Measurements from ENCODE around the gene PIK3R1.

PIK3R1 gene

GRCh38 chr5:68333649-68334552 is 118.3 kb downstream of the PIK3R1 start:
- no peak overlapping the region for H3K4me3 ChIP-seq (ENCODE audit: low read depth, low read length)
- TF ChIP-seq, protein P1, sequence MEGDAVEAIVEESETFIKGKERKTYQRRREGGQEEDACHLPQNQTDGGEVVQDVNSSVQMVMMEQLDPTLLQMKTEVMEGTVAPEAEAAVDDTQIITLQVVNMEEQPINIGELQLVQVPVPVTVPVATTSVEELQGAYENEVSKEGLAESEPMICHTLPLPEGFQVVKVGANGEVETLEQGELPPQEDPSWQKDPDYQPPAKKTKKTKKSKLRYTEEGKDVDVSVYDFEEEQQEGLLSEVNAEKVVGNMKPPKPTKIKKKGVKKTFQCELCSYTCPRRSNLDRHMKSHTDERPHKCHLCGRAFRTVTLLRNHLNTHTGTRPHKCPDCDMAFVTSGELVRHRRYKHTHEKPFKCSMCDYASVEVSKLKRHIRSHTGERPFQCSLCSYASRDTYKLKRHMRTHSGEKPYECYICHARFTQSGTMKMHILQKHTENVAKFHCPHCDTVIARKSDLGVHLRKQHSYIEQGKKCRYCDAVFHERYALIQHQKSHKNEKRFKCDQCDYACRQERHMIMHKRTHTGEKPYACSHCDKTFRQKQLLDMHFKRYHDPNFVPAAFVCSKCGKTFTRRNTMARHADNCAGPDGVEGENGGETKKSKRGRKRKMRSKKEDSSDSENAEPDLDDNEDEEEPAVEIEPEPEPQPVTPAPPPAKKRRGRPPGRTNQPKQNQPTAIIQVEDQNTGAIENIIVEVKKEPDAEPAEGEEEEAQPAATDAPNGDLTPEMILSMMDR (IDR thresholded peaks at IDR 0.05; ENCODE audit: low read depth, low read length, missing control alignments) = no peak
- no peak for DNase-seq (ENCODE audit: low read depth)

- no peak overlapping the region for H3K4me3 ChIP-seq (ENCODE audit: low read depth, low read length)
- TF ChIP-seq, protein P1 (IDR thresholded peaks at IDR 0.05; ENCODE audit: low read depth, low read length, missing control alignments) = no peak
- no peak for DNase-seq (ENCODE audit: low read depth)
Observed at GRCh38 chr5:68334553-68334886, 119.0 kb downstream of the PIK3R1 start.

DNA sequence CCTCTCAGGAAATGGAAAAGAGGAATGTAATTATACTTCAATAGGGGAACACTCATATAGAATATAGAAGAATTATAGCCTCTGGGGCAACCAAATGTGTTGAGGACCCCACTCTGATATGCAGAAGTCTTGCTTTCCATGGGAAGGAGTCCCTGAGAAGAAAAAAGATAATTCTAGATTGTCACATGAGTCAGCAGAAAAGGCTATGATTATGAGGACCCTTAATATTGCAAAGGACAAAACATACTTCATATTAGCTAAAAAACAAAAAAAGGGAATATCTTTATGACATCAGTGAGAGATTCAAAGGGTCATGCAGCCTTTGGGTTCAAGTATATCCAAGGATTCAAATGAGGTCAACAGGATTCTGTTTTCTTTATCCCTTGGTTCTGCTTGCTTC is 119.5 kb downstream of the PIK3R1 start:
- no peak overlapping the region for H3K4me3 ChIP-seq (ENCODE audit: low read depth, low read length)
- TF ChIP-seq, protein P1 (IDR thresholded peaks at IDR 0.05; ENCODE audit: low read depth, low read length, missing control alignments) = no peak
- DNase-seq (ENCODE audit: low read depth) = no peak

GRCh38 chr5:68336200-68336599 is 120.6 kb downstream of the PIK3R1 start:
- H3K4me3 ChIP-seq (ENCODE audit: low read depth, low read length) = no peak overlapping the region
- TF ChIP-seq, protein P1 (IDR thresholded peaks at IDR 0.05; ENCODE audit: low read depth, low read length, missing control alignments) = no peak
- DNase-seq (ENCODE audit: low read depth) = no peak

DNA sequence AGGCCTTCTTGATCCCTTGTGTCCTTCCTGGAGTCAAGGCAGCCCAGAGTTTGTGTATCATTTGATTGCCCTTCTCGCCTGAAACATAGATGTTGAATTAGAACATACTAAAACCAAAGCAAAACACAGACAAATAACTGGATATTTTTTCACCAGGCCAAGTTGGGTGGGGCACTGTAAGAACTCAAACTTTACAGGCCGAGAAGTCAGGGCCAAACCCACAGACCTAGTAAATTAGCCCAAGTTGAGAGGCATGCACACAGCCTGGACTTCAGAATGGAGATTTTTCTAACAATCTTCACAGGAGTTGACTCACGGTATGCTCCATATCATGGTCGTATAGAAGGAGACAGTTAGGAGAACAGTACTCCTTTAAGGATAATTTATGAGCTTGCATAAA is 121.7 kb downstream of the PIK3R1 start:
- no peak overlapping the region for H3K4me3 ChIP-seq (ENCODE audit: low read depth, low read length)
- no peak for DNase-seq (ENCODE audit: low read depth)
- TF ChIP-seq, protein P1 (IDR thresholded peaks at IDR 0.05; ENCODE audit: low read depth, low read length, missing control alignments) = no peak

- TF ChIP-seq, protein P1 (IDR thresholded peaks at IDR 0.05; ENCODE audit: low read depth, low read length, missing control alignments) = no peak
- DNase-seq (ENCODE audit: low read depth) = no peak
- no peak overlapping the region for H3K4me3 ChIP-seq (ENCODE audit: low read depth, low read length)
Observed at GRCh38 chr5:68339921-68340321, 124.4 kb downstream of the PIK3R1 start.

- DNase-seq (ENCODE audit: low read depth) = no peak
- TF ChIP-seq, protein P1 (IDR thresholded peaks at IDR 0.05; ENCODE audit: low read depth, low read length, missing control alignments) = no peak
- H3K4me3 ChIP-seq (ENCODE audit: low read depth, low read length) = no peak overlapping the region
Observed at GRCh38 chr5:68341006-68341405, 125.5 kb downstream of the PIK3R1 start.

Data from GM12864 (cell line).